Parathyroid adenoma (tissue), 2 donors: ENCODE data around the gene ANXA9.
A peak's percentile ranks its signal among the peaks of the same experiment; 100 is the strongest.

Experiments used
- H2AFZ ChIP-seq: fragments of 300-600 bp; sonication (generic); one replicate; pipeline ENCODE4 v1.7.0; 2017; ENCODE audit warnings: antibody characterized with exemption, mild to moderate bottlenecking
- H3K27ac ChIP-seq: fragments of 300-600 bp; sonication (generic); one replicate; pipeline ENCODE4 v1.7.0; 2017
- H3K27me3 ChIP-seq: fragments of 300-600 bp; sonication (generic); one replicate; pipeline ENCODE4 v1.7.0; 2017; ENCODE audit warnings: low read length; ENCODE audit not compliant: control insufficient read depth, insufficient read depth
- H3K36me3 ChIP-seq: fragments of 300-600 bp; sonication (generic); one replicate; pipeline ENCODE4 v1.7.0; 2017; ENCODE audit warnings: low read length; ENCODE audit not compliant: control insufficient read depth, insufficient read depth
- H3K4me1 ChIP-seq: fragments of 300-600 bp; sonication (generic); one replicate; pipeline ENCODE4 v1.7.0; 2017; ENCODE audit warnings: control low read depth
- H3K4me2 ChIP-seq: fragments of 300-600 bp; sonication (generic); one replicate; pipeline ENCODE4 v1.7.0; 2017; ENCODE audit warnings: low read length
- H3K4me3 ChIP-seq: fragments of 300-600 bp; sonication (generic); one replicate; pipeline ENCODE4 v1.7.0; 2017; ENCODE audit warnings: low read depth, low read length
- H3K79me2 ChIP-seq: fragments of 300-600 bp; sonication (generic); one replicate; pipeline ENCODE4 v1.7.0; 2017; ENCODE audit warnings: control low read depth
- H3K9ac ChIP-seq: fragments of 300-600 bp; sonication (generic); one replicate; pipeline ENCODE4 v1.7.0; 2017; ENCODE audit warnings: mild to moderate bottlenecking
- H3K9me3 ChIP-seq: fragments of 300-600 bp; sonication (generic); one replicate; pipeline ENCODE4 v1.7.0; 2017; ENCODE audit warnings: low read length; ENCODE audit not compliant: control insufficient read depth
- TF ChIP-seq, protein P1 (sequence below): fragments of 300-600 bp; sonication (generic); IDR thresholded peaks from one replicate; pipeline ENCODE4 v1.7.0; 2017; ENCODE audit warnings: antibody characterized with exemption, mild to moderate bottlenecking
- donor health status: primary hyperparathyroidism.

The ANXA9 gene

DNA sequence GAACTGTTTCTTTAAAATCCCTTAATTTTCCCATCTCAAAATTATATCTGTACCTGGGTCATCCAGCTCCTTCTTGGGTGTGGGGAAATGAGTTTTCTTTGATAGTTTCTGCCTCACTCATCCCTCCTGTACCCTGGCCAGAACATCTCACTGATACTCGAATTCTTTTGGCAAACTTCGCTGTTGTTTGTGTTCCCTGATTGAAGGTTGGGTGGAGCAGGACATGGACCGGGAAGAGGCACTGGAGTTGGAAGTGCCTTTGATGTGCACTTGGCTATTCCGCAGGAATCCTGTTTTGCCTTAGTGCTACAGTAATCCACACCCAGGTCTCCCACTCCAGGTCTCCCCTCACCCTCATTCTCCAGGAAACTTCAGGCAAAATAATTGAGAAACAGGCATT is 13.4 kb downstream of the ANXA9 start:
- no peak overlapping the region for H3K9ac ChIP-seq
- H3K27me3 ChIP-seq, result no peaks in the 10 kb centered on the region
- no peaks in the 10 kb centered on the region for H3K9me3 ChIP-seq
- H3K4me3 ChIP-seq, result no peak overlapping the region
- H2AFZ ChIP-seq, result no peak overlapping the region
- H3K27ac ChIP-seq, result no peak overlapping the region
- no peaks in the 10 kb centered on the region for H3K36me3 ChIP-seq
- H3K79me2 ChIP-seq, result no peaks in the 10 kb centered on the region
- TF ChIP-seq, protein P1, sequence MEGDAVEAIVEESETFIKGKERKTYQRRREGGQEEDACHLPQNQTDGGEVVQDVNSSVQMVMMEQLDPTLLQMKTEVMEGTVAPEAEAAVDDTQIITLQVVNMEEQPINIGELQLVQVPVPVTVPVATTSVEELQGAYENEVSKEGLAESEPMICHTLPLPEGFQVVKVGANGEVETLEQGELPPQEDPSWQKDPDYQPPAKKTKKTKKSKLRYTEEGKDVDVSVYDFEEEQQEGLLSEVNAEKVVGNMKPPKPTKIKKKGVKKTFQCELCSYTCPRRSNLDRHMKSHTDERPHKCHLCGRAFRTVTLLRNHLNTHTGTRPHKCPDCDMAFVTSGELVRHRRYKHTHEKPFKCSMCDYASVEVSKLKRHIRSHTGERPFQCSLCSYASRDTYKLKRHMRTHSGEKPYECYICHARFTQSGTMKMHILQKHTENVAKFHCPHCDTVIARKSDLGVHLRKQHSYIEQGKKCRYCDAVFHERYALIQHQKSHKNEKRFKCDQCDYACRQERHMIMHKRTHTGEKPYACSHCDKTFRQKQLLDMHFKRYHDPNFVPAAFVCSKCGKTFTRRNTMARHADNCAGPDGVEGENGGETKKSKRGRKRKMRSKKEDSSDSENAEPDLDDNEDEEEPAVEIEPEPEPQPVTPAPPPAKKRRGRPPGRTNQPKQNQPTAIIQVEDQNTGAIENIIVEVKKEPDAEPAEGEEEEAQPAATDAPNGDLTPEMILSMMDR, result no peak
- H3K4me2 ChIP-seq, result no peak overlapping the region
- no peaks in the 10 kb centered on the region for H3K4me1 ChIP-seq

DNA sequence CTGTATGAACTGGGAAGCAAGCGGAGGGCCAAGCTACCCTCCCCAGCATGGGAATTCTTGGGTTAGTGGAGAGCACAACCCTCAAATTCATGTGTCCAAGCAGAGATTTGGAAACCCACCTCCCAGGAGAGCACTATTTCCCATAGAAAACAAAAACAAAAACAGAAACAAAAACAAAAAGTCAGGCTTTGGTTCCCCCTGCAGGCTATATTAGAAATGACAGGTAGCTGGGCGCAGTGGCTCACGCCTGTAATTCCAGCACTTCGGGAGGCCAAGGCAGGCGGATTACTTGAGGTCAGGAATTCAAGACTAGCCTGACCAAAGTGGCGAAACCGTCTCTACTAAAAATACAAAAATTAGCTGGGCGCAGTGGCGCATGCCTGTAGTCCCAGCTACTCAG is 13.8 kb downstream of the ANXA9 start:
- Histone ChIP-seq H3K27ac (no peak overlapping the region), H3K9me3 (no peaks in the 10 kb centered on the region), H3K4me1 (no peaks in the 10 kb centered on the region), H3K79me2 (no peaks in the 10 kb centered on the region), H3K4me2 (no peak overlapping the region), H3K27me3 (no peaks in the 10 kb centered on the region), H3K9ac (no peak overlapping the region), H3K36me3 (no peaks in the 10 kb centered on the region), H3K4me3 (no peak overlapping the region), H2AFZ (no peak overlapping the region)
- TF ChIP-seq, protein P1, result peak; percentile 67

DNA sequence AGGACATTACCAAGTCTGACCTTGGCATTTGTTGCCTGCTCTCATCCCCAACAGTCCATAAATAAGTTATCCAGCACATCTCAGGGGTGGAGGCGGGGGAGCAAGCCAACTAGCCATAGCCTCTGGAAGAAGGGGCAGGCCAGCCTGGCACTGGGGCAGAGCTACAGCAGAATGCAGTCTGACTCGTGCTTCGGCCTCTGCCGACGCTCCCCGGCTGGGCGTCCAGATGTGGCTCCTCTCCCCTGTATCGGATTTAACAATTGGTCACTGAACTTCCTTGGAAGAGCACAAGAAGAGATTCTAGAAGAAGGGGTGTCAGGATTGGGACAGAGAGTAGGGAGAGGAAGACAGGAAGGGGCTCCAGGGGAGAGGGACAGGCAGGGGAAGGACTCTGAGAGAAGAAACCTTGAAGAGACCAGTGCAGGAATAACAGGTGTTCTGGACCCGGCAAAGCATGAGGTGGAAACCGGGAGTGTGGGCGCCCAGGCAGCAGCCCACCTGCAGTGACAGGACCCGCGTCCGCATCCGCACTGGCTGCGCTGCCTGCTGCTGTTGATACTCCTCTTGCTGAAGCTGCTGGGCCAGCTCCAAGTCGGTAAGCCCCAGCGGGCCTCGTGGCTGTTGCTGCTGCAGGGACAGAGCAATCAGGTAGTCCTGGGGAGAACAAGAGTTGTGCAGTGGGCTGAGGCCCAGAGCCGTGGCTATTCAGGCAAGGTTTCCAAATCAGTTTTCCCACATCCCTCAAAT is 15.2 kb downstream of the ANXA9 start:
- no peak overlapping the region for H3K9ac ChIP-seq
- no peak overlapping the region for H3K27ac ChIP-seq
- no peaks in the 10 kb centered on the region for H3K36me3 ChIP-seq

DNA sequence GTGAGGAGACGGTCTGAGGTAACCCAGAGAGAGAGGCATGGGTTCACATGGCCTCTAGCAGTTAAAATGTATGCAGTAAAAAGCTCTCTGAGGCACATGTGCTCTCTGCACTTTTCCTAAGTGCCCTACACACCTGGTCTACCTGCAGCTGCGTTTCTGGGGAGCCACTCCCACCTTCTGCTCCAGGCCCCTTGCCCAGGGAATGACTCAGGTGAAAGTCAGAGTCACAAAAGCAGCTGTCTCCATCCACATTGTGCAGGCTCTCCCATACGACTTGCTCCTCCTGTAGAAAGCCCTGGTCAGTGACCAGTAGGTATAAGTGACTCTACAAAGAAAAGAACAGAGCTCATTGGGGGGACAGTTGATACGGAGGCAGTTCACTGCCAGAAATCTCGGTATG is 15.9 kb downstream of the ANXA9 start:
- Histone ChIP-seq H3K9me3 (no peaks in the 10 kb centered on the region), H3K79me2 (no peaks in the 10 kb centered on the region), H3K9ac (no peak overlapping the region), H3K4me2 (no peak overlapping the region), H3K36me3 (no peaks in the 10 kb centered on the region), H3K4me3 (no peak overlapping the region), H3K4me1 (no peaks in the 10 kb centered on the region), H2AFZ (no peak overlapping the region), H3K27me3 (no peaks in the 10 kb centered on the region), H3K27ac (no peak overlapping the region)
- TF ChIP-seq, protein P1, result no peak

More for the DNA sequence above, 15.2 kb downstream of the ANXA9 start:
- Histone ChIP-seq H3K4me2 (no peak overlapping the region), H3K27me3 (no peaks in the 10 kb centered on the region), H2AFZ (no peak overlapping the region), H3K4me3 (no peak overlapping the region), H3K9me3 (no peaks in the 10 kb centered on the region), H3K79me2 (no peaks in the 10 kb centered on the region), H3K4me1 (no peaks in the 10 kb centered on the region)
- TF ChIP-seq, protein P1, result no peak
